PC-9 (cell line): Measurements from ENCODE around the gene FBXO22.

Source experiments
- CTCF ChIP-seq: fragments of 200-600 bp; sonication (generic); conservative IDR thresholded peaks from 2 replicates; pipeline ENCODE4 v1.6.1; 2017; ENCODE audit warnings: mixed run types, antibody characterized with exemption, mild to moderate bottlenecking, moderate library complexity
- EZH2 ChIP-seq: fragments of 200-600 bp; sonication (generic); IDR thresholded peaks from 2 replicates; pipeline ENCODE4 v1.8.0; 2017; ENCODE audit warnings: antibody characterized with exemption, low read depth

- TF ChIP-seq CTCF, result no peak
- no peak for TF ChIP-seq EZH2
Measured at GRCh38 chr15:75924576-75924975, 20.9 kb downstream of the FBXO22 start.
